CD4-positive, CD25-positive, alpha-beta regulatory T cell (primary cell): Measurements from ENCODE around the gene NKD1. TPM values are rescaled to one million over a fixed set of nuclear protein-coding genes. Genes with fewer than 3 reads are reported as not detected.

Experiments
- ATAC-seq, 2 donors: fragments of 150-1000 bp; cut with Tn5 transposase; one replicate each; pipeline ENCODE4 v1.10.0; 2021; ENCODE audit warnings: low read depth in 2 of 2, moderate number of reproducible peaks in 2 of 2, moderate library complexity in 1 of 2
- DNase-seq, 3 donors: peaks; one replicate each; pipeline versions ENCODE4 v3.0.0 to v3.0.0-alpha.2; 2012 to 2022; ENCODE audit warnings: mixed read lengths in 1 of 3
- H3K27ac ChIP-seq: one replicate; pipeline ENCODE4 v1.7.0; 2013; ENCODE audit warnings: mild to moderate bottlenecking, low read length; ENCODE audit not compliant: insufficient read depth, poor library complexity, severe bottlenecking
- H3K27me3 ChIP-seq: one replicate; pipeline ENCODE4 v1.7.0; 2013; ENCODE audit warnings: low read length; ENCODE audit not compliant: control insufficient read depth, insufficient read depth
- H3K36me3 ChIP-seq: one replicate; pipeline ENCODE4 v1.7.0; 2013; ENCODE audit warnings: mild to moderate bottlenecking, low read length, moderate library complexity; ENCODE audit not compliant: control insufficient read depth, insufficient read depth
- H3K4me1 ChIP-seq: 2 replicates; pipeline ENCODE4 v1.7.0; 2013; ENCODE audit warnings: mild to moderate bottlenecking, low read length; ENCODE audit not compliant: insufficient read depth, control insufficient read depth, poor library complexity, severe bottlenecking
- H3K4me3 ChIP-seq: one replicate; pipeline ENCODE4 v1.7.0; 2013; ENCODE audit warnings: low read depth, mild to moderate bottlenecking, low read length, moderate library complexity
- H3K9me3 ChIP-seq, 2 experiments: 1 replicate in 1 of 2; 2 replicates in 1 of 2; pipeline ENCODE4 v1.7.0; 2013; ENCODE audit warnings: low read length in 2 of 2, mild to moderate bottlenecking in 1 of 2, moderate library complexity in 1 of 2; ENCODE audit not compliant: control insufficient read depth in 2 of 2
- H3K27ac Mint-ChIP-seq, 3 donors: one replicate each; pipeline ENCODE4 v1.8.0; 2020 to 2022; ENCODE audit warnings: mild to moderate bottlenecking in 3 of 3, mixed read lengths in 3 of 3, moderate library complexity in 2 of 3
- H3K27me3 Mint-ChIP-seq: one replicate; pipeline ENCODE4 v1.8.0; 2022; ENCODE audit warnings: mild to moderate bottlenecking, mixed read lengths
- H3K36me3 Mint-ChIP-seq: one replicate; pipeline ENCODE4 v1.8.0; 2020; ENCODE audit warnings: mixed read lengths
- H3K4me1 Mint-ChIP-seq, 4 donors: one replicate each; pipeline ENCODE4 v1.8.0; 2020 to 2022; ENCODE audit warnings: mixed read lengths in 4 of 4, mild to moderate bottlenecking in 1 of 4
- H3K4me3 Mint-ChIP-seq, 4 donors: one replicate each; pipeline ENCODE4 v1.8.0; 2020 to 2022; ENCODE audit warnings: mild to moderate bottlenecking in 4 of 4, mixed read lengths in 4 of 4, moderate library complexity in 3 of 4
- H3K9me3 Mint-ChIP-seq, 7 donors: one replicate each; pipeline ENCODE4 v1.8.0; 2020 to 2022; ENCODE audit warnings: mixed read lengths in 7 of 7, mild to moderate bottlenecking in 3 of 7, moderate library complexity in 2 of 7
- polyA plus RNA-seq, 4 donors: library from polyadenylated mRNA; unstranded; fragments of 300-500 nt; fragmentation: Illumina TruSeq; gene quantifications; one replicate each; pipeline ENCODE4 v1.2.3, GENCODE V29; 2021
- total RNA-seq: library from RNA; stranded (reverse); gene quantifications from one replicate; pipeline ENCODE4 v1.2.3, GENCODE V29; 2022

The NKD1 gene
- total and polyA plus RNA-seq, 5 donors from 2014 or later: 0.10 to 2.4 (median 0.65) TPM; not detected in 1

DNA sequence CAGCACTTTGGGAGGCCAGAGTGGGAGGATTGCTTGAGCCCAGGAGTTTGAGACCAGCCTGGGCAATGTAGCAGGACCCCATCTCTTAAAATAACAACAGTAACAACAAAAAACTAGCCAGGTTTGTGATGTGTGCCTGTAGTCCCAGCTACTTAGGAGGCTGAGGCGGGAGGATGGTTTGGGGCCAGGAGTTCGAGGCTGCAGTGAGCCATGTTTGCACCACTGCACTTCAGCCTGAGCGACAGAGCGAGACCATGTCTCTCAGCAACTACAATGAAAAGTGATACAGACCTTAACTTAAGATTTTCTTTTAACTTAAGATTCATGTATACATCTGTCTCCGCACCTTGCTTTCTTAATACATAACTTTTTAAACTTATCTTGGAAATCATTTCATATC lies 17.2 kb downstream of the NKD1 start:
- no peak overlapping the region for H3K4me3 ChIP-seq
- ATAC-seq (no peak), DNase-seq (no peak)
- no peak overlapping the region for H3K27ac ChIP-seq
- no peaks in the 10 kb centered on the region for H3K4me1 ChIP-seq
- peak overlapping the region in 1 of 3 donors; percentile 50 for H3K27ac Mint-ChIP-seq
- H3K27me3 ChIP-seq: no peaks in the 10 kb centered on the region
- H3K4me1 Mint-ChIP-seq: peaks cover 0 to 15% (median 6%) of the 10 kb centered on the region in 4 donors
- H3K27me3 Mint-ChIP-seq: no peaks in the 10 kb centered on the region
- peaks cover 3% of the 10 kb centered on the region for H3K36me3 ChIP-seq
- no peak overlapping the region for H3K4me3 Mint-ChIP-seq
- H3K9me3 Mint-ChIP-seq: peaks cover 0 to 9% (median 2%) of the 10 kb centered on the region in 7 donors
- H3K36me3 Mint-ChIP-seq: peaks cover 19% of the 10 kb centered on the region
- peaks cover 0 to 5% of the 10 kb centered on the region in 2 experiments for H3K9me3 ChIP-seq

DNA sequence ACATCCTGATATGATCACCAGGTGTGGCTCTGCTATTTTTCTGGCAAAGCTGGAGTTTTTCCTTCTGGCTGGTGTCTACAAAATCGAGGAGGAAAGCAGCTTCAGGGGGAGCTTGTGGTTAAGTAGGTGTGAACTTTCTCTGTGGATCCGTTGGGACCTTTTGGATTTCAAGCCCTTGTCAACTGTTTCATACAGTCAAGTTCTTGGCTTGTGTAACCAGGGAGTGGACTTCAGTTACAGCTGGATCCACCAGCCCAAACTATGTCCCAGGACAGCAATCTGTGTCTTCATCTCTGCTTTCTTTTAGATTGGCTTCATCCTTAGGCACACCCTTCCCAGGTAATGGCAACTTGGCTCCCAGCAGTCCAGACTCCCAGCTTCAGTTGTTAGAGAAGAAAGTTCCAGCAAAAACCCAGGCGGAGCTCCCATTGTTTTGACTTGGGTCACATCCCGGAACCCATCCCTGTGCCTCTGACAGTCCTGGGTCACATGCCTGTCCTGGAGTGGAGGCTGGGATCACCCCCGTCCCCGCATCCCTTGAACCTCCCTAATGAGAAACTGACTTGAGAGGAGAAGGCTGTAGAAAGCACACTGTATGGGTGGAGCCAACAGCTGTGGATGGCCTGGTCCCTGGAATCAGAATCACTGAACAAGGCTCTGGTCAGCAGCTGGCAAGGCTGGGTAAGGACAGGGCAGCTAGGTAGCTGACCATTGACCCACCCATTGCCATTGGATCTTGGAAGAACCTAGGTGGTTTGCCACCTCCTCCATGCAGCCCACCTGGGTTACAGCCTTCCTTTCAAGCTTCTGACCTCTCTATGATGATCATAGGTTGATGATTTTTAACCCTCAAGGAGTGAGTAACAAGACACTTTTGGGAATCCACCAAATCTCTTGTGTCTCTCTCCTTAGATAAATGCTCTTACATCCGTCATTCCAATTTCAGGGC lies 18.1 kb downstream of the NKD1 start:
- Histone ChIP-seq H3K4me3 (no peak overlapping the region), H3K36me3 (no peaks in the 10 kb centered on the region), H3K27ac (no peak overlapping the region), H3K4me1 (no peaks in the 10 kb centered on the region), H3K27me3 (no peaks in the 10 kb centered on the region), H3K9me3 (peaks cover 0 to 3% of the 10 kb centered on the region in 2 experiments)
- Mint-ChIP-seq H3K9me3 (peaks cover 0 to 6% (median 2%) of the 10 kb centered on the region in 7 donors), H3K27ac (peak overlapping the region in 1 of 3 donors; percentile 71), H3K27me3 (no peaks in the 10 kb centered on the region), H3K4me3 (no peak overlapping the region), H3K36me3 (peaks cover 19% of the 10 kb centered on the region), H3K4me1 (peaks cover 0 to 15% (median 6%) of the 10 kb centered on the region in 4 donors)
- DNase-seq (no peak), ATAC-seq (no peak)

DNA sequence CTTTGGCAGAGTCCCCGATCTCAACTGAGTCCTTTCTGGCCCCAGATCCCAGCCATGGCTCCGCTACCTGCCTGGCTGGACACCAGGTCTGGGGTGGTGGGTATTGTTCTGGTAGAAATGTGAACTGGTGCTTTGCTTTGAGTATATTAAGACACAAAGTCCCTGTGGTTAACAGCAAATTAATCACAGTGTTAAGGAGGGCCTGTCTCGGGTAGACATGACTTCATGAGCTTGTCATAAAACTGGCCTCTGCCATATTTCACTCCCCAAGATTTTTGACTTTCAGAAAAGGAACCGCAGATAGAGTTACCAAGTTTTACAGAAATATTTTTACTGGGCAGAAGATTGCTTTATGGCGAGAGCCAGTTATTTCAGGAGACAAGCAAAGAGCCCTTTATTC lies 19.5 kb downstream of the NKD1 start:
- Mint-ChIP-seq H3K4me3 (no peak overlapping the region), H3K36me3 (peaks cover 13% of the 10 kb centered on the region), H3K9me3 (peaks cover 0 to 2% (median 0%) of the 10 kb centered on the region in 7 donors), H3K27me3 (no peaks in the 10 kb centered on the region), H3K27ac (peak overlapping the region in 1 of 3 donors; percentile 59), H3K4me1 (peaks cover 0 to 17% (median under 1%) of the 10 kb centered on the region in 4 donors)
- Histone ChIP-seq H3K27me3 (no peaks in the 10 kb centered on the region), H3K36me3 (no peaks in the 10 kb centered on the region), H3K27ac (no peak overlapping the region), H3K4me3 (no peak overlapping the region), H3K4me1 (no peaks in the 10 kb centered on the region), H3K9me3 (no peaks in the 10 kb centered on the region)
- DNase-seq (no peak), ATAC-seq (no peak)

DNA sequence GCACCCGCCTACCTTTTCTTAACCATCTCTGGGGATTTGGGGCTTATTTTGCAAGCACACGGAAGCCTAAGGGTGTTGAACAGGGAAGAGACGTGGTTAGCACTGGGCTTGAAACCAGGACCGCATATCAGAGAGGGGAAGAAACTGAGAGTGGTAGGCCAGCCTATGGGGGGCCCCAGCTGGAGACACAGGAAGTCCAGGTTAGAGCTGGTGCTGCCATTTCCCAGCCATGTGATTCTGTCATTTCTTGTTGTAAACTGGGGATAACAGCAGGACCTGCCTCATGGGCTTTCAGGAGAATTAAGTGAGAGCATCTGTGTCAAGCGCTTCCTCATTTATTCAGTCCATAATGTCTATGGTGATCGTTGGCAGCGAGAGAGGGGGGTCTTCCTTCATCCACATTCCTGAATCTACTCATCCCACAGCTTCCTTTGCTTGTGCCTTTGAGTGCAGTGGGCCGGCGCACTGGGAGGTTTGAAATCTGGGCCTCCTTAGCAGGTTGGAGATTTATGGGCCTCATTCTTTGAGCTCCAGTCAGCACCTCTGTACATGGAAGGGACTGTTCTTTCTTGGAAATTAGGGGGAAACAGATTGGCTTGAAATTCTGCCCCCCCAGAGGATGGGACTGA lies 20.1 kb downstream of the NKD1 start:
- H3K27me3 ChIP-seq: no peaks in the 10 kb centered on the region
- no peaks in the 10 kb centered on the region for H3K4me1 ChIP-seq
- no peak overlapping the region for H3K27ac ChIP-seq
- no peak overlapping the region for H3K4me3 ChIP-seq
- Mint-ChIP-seq H3K36me3 (peaks cover 13% of the 10 kb centered on the region), H3K27me3 (no peaks in the 10 kb centered on the region), H3K9me3 (peaks cover 0 to 2% (median 0%) of the 10 kb centered on the region in 7 donors), H3K4me1 (peaks cover 0 to 17% (median under 1%) of the 10 kb centered on the region in 4 donors), H3K27ac (peak overlapping the region in 1 of 3 donors; percentile 14), H3K4me3 (no peak overlapping the region)
- no peaks in the 10 kb centered on the region for H3K9me3 ChIP-seq
- ATAC-seq (no peak), DNase-seq (no peak)
- no peaks in the 10 kb centered on the region for H3K36me3 ChIP-seq

DNA sequence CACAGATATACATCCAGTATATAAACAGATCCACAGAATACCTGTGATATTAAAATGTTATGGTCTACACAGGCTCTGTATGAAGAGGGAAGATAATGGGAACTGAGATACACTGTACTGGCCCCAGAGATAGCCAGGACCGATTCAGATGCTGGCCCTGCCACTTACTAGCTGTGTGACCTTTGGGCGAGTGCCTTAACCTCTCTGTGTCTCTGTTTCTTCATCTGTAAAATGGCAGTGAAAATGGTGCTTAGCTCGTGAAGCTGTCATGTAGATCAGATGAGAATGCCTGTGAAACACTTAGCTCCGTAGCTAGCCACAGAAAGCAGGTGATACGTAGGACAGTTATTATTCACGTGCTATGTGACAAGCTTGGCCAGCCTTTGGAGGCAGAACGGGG lies 22.2 kb downstream of the NKD1 start:
- no peaks in the 10 kb centered on the region for H3K9me3 Mint-ChIP-seq
- peaks cover 0 to 5% (median 2%) of the 10 kb centered on the region in 4 donors for H3K4me1 Mint-ChIP-seq
- no peaks in the 10 kb centered on the region for H3K9me3 ChIP-seq
- peaks cover 13% of the 10 kb centered on the region for H3K36me3 Mint-ChIP-seq
- no peaks in the 10 kb centered on the region for H3K4me1 ChIP-seq
- no peaks in the 10 kb centered on the region for H3K27me3 ChIP-seq
- no peak for DNase-seq
- H3K36me3 ChIP-seq: no peaks in the 10 kb centered on the region
- H3K4me3 ChIP-seq: no peak overlapping the region
- no peak overlapping the region for H3K27ac ChIP-seq
- H3K27ac Mint-ChIP-seq: no peak overlapping the region
- H3K27me3 Mint-ChIP-seq: no peaks in the 10 kb centered on the region
- H3K4me3 Mint-ChIP-seq: no peak overlapping the region
- ATAC-seq: no peak

DNA sequence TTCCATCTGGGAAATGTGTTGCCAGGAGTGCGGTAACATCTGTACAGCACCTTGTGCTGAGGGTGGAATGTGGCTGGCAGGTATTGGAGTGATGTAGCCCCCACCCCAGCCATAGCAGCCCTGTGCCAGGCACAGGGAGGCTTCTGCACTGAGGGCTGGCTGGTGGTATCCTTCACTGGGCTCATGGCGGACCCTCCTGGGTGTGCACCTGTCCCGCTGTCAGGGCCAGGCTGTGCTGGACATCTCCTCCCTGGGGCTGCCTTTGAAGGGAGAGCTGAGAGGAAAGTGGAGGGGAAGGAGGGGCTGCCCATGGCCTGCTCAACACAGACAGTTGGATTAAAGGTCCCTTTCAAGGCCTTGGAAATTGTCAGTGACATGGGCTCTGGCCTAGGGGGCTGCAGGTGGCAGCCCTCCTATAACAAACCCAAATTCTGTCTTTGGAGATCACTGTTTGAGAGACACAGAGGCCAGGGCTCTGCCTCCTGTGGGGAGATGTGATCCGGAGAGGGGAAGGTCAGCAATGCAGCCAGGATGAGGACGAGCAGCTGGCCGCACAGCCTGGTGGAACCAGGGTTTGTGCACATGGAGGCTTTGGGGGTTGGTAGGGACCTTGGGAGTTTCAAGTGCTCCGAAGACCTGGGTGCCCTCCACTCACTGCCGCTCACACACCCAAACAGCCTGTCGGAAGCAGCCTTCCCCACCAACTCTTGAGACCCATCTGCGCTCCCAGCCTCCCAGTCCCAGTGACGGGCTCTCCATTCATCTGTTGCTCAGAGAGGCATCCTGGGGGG lies 22.8 kb downstream of the NKD1 start:
- Histone ChIP-seq H3K36me3 (no peaks in the 10 kb centered on the region), H3K4me1 (no peaks in the 10 kb centered on the region), H3K9me3 (no peaks in the 10 kb centered on the region), H3K4me3 (no peak overlapping the region), H3K27me3 (no peaks in the 10 kb centered on the region), H3K27ac (no peak overlapping the region)
- Mint-ChIP-seq H3K36me3 (peaks cover 13% of the 10 kb centered on the region), H3K4me3 (no peak overlapping the region), H3K27ac (no peak overlapping the region), H3K4me1 (peaks cover 0 to 3% (median 1%) of the 10 kb centered on the region in 4 donors), H3K9me3 (no peaks in the 10 kb centered on the region), H3K27me3 (no peaks in the 10 kb centered on the region)
- ATAC-seq (no peak), DNase-seq (no peak)

DNA sequence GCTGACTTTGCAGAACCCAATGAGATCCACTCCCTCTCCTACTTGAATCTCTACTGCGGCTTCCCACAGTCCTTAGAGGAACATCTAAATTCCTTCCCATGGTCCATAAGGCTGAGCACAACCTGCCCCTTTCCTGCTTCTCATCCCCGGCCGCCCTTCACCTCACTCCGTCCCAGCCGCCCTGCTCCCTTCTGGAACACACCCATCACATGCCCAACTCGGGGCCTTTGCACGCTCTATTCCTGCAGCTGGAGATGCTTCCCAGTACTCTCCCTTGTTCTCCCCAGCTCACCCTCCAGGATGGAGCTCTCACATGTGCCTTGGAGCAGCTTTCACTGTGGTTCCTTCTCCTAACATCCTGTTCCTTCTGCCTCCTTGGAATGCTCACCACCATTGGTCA lies 23.6 kb downstream of the NKD1 start:
- H3K9me3 Mint-ChIP-seq: no peaks in the 10 kb centered on the region
- no peaks in the 10 kb centered on the region for H3K27me3 Mint-ChIP-seq
- no peak for ATAC-seq
- peaks cover 13% of the 10 kb centered on the region for H3K36me3 Mint-ChIP-seq
- Histone ChIP-seq H3K36me3 (no peaks in the 10 kb centered on the region), H3K27ac (no peak overlapping the region), H3K27me3 (no peaks in the 10 kb centered on the region), H3K4me3 (no peak overlapping the region), H3K9me3 (no peaks in the 10 kb centered on the region), H3K4me1 (no peaks in the 10 kb centered on the region)
- H3K4me1 Mint-ChIP-seq: peaks cover 0 to 3% (median 1%) of the 10 kb centered on the region in 4 donors
- peak overlapping the region in 1 of 3 donors; percentile 54 for H3K27ac Mint-ChIP-seq
- no peak overlapping the region for H3K4me3 Mint-ChIP-seq
- no peak for DNase-seq
